GM12875 (cell line): Measurements from ENCODE around the gene BLTP3B.

ENCODE experiments used
- H3K4me3 ChIP-seq: one replicate; pipeline ENCODE4 v1.5.1; 2011; ENCODE audit warnings: low read depth, low read length, control low read depth
- CTCF ChIP-seq: IDR thresholded peaks from 2 replicates; pipeline ENCODE4 v1.5.1; 2011; ENCODE audit warnings: low read depth, mild to moderate bottlenecking, control low read depth, inconsistent platforms, low read length, moderate library complexity, borderline replicate concordance; ENCODE audit not compliant: insufficient read depth

The BLTP3B gene

GRCh38 chr12:100114574-100114973 lies 28.1 kb downstream of the BLTP3B start:
- H3K4me3 ChIP-seq, result no peak overlapping the region
- no peak for TF ChIP-seq CTCF

GRCh38 chr12:100110276-100110675 lies 32.4 kb downstream of the BLTP3B start:
- no peak for TF ChIP-seq CTCF
- no peak overlapping the region for H3K4me3 ChIP-seq

- no peak overlapping the region for H3K4me3 ChIP-seq
- TF ChIP-seq CTCF, result no peak
These were observed 35.8 kb downstream of the BLTP3B start for GRCh38 chr12:100106861-100107260.

GRCh38 chr12:100105661-100106060 lies 37.0 kb downstream of the BLTP3B start:
- no peak overlapping the region for H3K4me3 ChIP-seq
- no peak for TF ChIP-seq CTCF

- TF ChIP-seq CTCF, result no peak
- no peak overlapping the region for H3K4me3 ChIP-seq
These were observed 41.7 kb downstream of the BLTP3B start for GRCh38 chr12:100101000-100101399.
